Neural progenitor cell (in vitro differentiated cells): Measurements from ENCODE around the gene RELCH.

ENCODE experiments used
- CTCF ChIP-seq: fragments of 200-600 bp; sonication (generic); IDR thresholded peaks from 2 replicates; pipeline ENCODE4 v1.5.1; 2017; ENCODE audit warnings: antibody characterized with exemption, mild to moderate bottlenecking
- EZH2 ChIP-seq: fragments of 200-600 bp; sonication (generic); IDR thresholded peaks from 2 replicates; pipeline ENCODE4 v1.6.1; 2017; ENCODE audit warnings: antibody characterized with exemption, mild to moderate bottlenecking, moderate library complexity
- EZH2phosphoT487 ChIP-seq: fragments of 200-600 bp; sonication (generic); IDR thresholded peaks from 2 replicates; pipeline ENCODE4 v1.6.1; 2017; ENCODE audit warnings: antibody characterized with exemption

- TF ChIP-seq CTCF (no peak), EZH2phosphoT487 (no peak), EZH2 (no peak)
Observed at GRCh38 chr18:62331581-62332356, 144.7 kb downstream of the RELCH start.
